ENCODE results near the gene IPO13. TPM values are rescaled to one million over a fixed set of nuclear protein-coding genes. Genes with fewer than 3 reads are reported as not detected.

IPO13 gene
- total RNA-seq, 4 donors from 2014 or later = 21.1 to 48.1 (median 42.0) TPM

Other genes starting within 250 kb of the IPO13 start
- gene ST3GAL3, start 239.4 kb upstream of the IPO13 start, total RNA-seq = 10 to 100 TPM; 12.1 to 17.7 (median 14.3) TPM
- 1 to 10 TPM in 2 of 4 donors, under 1 TPM in 2; 0.40 to 2.0 (median 0.80) TPM for gene ARTN, start 13.1 kb upstream of the IPO13 start, total RNA-seq
- gene DPH2, start 23.1 kb downstream of the IPO13 start, total RNA-seq = 10 to 100 TPM; 13.4 to 26.7 (median 22.3) TPM
- 100 to 1,000 TPM; 128 to 302 (median 216) TPM for gene ATP6V0B, start 28.0 kb downstream of the IPO13 start, total RNA-seq
- gene B4GALT2, start 32.3 kb downstream of the IPO13 start, total RNA-seq = 10 to 100 TPM; 22.3 to 30.3 (median 24.7) TPM
- gene CCDC24, start 44.6 kb downstream of the IPO13 start, total RNA-seq = 10 to 100 TPM in 3 of 4 donors, 1 to 10 TPM in 1; 8.0 to 25.4 (median 11.7) TPM
- 10 to 100 TPM in 1 of 4 donors, 1 to 10 TPM in 3; 7.2 to 11.3 (median 7.6) TPM for gene SLC6A9, start 84.5 kb downstream of the IPO13 start, total RNA-seq
- gene KLF17, start 171.9 kb downstream of the IPO13 start, total RNA-seq = not detected
- gene KLF18, start 194.7 kb downstream of the IPO13 start, total RNA-seq = not detected